ENCODE results near the gene CES3. TPM values are rescaled to one million over a fixed set of nuclear protein-coding genes. Genes with fewer than 3 reads are reported as not detected.
A peak's percentile ranks its signal among the peaks of the same experiment; 100 is the strongest.

Gene CES3
- total and polyA plus RNA-seq, 2 donors (not counting 3 experiments of a cell fraction or from before 2014, with no cell fraction given), result 0.10 TPM; not detected in 1

DNA sequence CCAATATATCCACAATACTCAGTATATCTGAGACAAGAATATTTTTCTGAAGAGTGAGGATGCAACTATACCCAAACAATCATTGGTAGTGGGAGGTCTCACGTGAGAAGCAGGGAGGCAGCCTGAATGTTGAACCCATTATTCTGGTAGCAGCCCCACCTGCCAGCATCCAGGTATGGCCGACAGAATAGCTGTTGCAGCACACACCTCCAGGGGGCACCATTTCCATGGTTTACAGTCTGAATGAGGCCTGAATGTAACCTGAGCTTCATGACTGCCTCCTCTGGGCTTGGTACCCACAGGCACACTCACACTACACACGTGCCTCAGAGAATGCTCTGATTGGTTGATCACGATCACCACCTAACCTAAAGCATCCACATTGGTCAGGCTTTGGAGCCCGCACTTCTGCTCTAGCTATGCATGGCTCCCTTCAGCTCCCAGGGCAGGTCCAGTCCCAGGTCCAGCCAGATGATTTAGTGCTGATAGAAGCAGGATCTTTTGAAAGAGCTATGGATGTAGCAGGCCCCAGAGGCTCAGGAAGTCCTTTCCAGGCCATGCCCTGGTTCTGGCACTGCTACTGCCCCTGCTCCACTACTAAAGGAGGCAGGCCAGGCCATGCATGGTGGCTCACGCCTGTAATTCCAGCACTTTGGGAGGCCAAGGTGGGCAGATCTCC, 56.9 kb downstream of the CES3 start:
- H3K27ac ChIP-seq (ENCODE audit: insufficient read depth, low read depth, low read length), result no peak overlapping the region
- dilution Hi-C loops (cut with MboI; ENCODE audit: extremely low pct_ligation_motif_present, low sequenced_read_pairs) (no loop called here), intact Hi-C loops (cut with micrococcal nuclease) (loop anchor here (1.0 kb wide), 3 partner anchors 91 to 166 kb away; partner anchors contain the start of gene PHAF1)
- no peak overlapping the region for H3K4me3 ChIP-seq (replicated peaks in 1 of 3; ENCODE audit: insufficient read depth in 1 of 3, low read depth in 1 of 3, low read length in 3 of 3)
- H4K20me1 ChIP-seq (replicated peaks; ENCODE audit: control insufficient read depth, extremely low read depth, insufficient read depth, low read length), result no peaks in the 10 kb centered on the region
- no TSS peak for BruUV-seq (replicated peaks)
- no peaks in the 10 kb centered on the region for H3K9me1 ChIP-seq (replicated peaks; ENCODE audit: control insufficient read depth, extremely low read depth, insufficient read depth, low read length)
- no peak overlapping the region for H3K4me2 ChIP-seq (ENCODE audit: insufficient read depth, low read length)
- no peaks in the 10 kb centered on the region for H3K27me3 ChIP-seq (ENCODE audit: control insufficient read depth in 2 of 2, insufficient read depth in 2 of 2, low read length in 2 of 2)
- H3K9ac ChIP-seq (replicated peaks; ENCODE audit: extremely low read depth, insufficient read depth, low read length), result no peak overlapping the region
- no peak overlapping the region for H2AFZ ChIP-seq (ENCODE audit: low read depth, low read length)
- CTCF ChIA-PET, result interaction anchor here (0.6 to 9.1 kb wide), 64 partner anchors 9 to 381 kb away, joined by 3 to 302 read pairs (median 5); partner anchors contain the start of genes B3GNT9, CBFB, CDH16 and CES4A
- H3K36me3 ChIP-seq (ENCODE audit: control insufficient read depth in 2 of 2, extremely low read depth in 1 of 2, insufficient read depth in 2 of 2, low read length in 2 of 2), result no peaks in the 10 kb centered on the region
- DNase-seq (ENCODE audit: low read depth, low spot score) (peak; percentile 89), FAIRE-seq (peak; percentile 98)
- TF ChIP-seq CTCF (IDR thresholded peaks at IDR 0.05; ENCODE audit: extremely low read depth in 1 of 2, insufficient read depth in 1 of 2, low read depth in 1 of 2, low read length in 2 of 2), result peak; percentile 76 to 81
- TF ChIP-seq JUN (IDR thresholded peaks at IDR 0.05; ENCODE audit: borderline replicate concordance, insufficient read depth, insufficient read length, low read depth), result no peak
- peak; percentile 88 for TF ChIP-seq MAX (IDR thresholded peaks at IDR 0.05; ENCODE audit: insufficient read depth, insufficient read length)
- H3K4me1 ChIP-seq (ENCODE audit: control insufficient read depth, extremely low read depth, insufficient read depth, low read length), result peaks cover 9% of the 10 kb centered on the region
- H3K79me2 ChIP-seq (ENCODE audit: control insufficient read depth, insufficient read depth, low read length), result no peaks in the 10 kb centered on the region
- H3K9me3 ChIP-seq (replicated peaks; ENCODE audit: control insufficient read depth, insufficient read depth, low read length), result no peaks in the 10 kb centered on the region
- POLR2A ChIA-PET, result interaction anchor here (0.9 to 2.1 kb wide), 2 partner anchors 10 to 137 kb away, joined by 7 to 12 read pairs; no protein-coding TSS in a partner anchor

All from endothelial cell of umbilical vein (primary cell).